Activated CD4-positive, alpha-beta T cell treated with anti-CD3 and anti-CD28 coated beads for 4 hours (primary cell): ENCODE data around the gene COG1.

Experiments
- DNase-seq, 2 donors: peaks; one replicate each; pipeline ENCODE4 v3.0.0-alpha.2; 2020

COG1 gene

GRCh38 chr17:73201215-73202069, 8.6 kb downstream of the COG1 start:
- no peak for DNase-seq

GRCh38 chr17:73203135-73203787, 10.4 kb downstream of the COG1 start:
- DNase-seq: no peak

GRCh38 chr17:73203788-73204479, 11.1 kb downstream of the COG1 start:
- DNase-seq: no peak

GRCh38 chr17:73205459-73205961, 12.7 kb downstream of the COG1 start:
- DNase-seq: no peak

GRCh38 chr17:73208139-73208827, 15.4 kb downstream of the COG1 start:
- DNase-seq: no peak

- DNase-seq: no peak
Measured at GRCh38 chr17:73209436-73209835, 16.6 kb downstream of the COG1 start.

- DNase-seq: no peak
Measured at GRCh38 chr17:73210002-73210678, 17.3 kb downstream of the COG1 start.

GRCh38 chr17:73211745-73212144, 18.9 kb downstream of the COG1 start:
- peak; percentile 59 to 64 for DNase-seq

GRCh38 chr17:73214008-73214407, 21.2 kb downstream of the COG1 start:
- DNase-seq: no peak

- no peak for DNase-seq
Measured at GRCh38 chr17:73214851-73215250, 22.0 kb downstream of the COG1 start.

- DNase-seq: no peak
Measured at GRCh38 chr17:73215447-73215846, 22.6 kb downstream of the COG1 start.

- DNase-seq: no peak
Measured at GRCh38 chr17:73223626-73224230, 30.9 kb downstream of the COG1 start.

- DNase-seq: no peak
Measured at GRCh38 chr17:73224237-73224636, 31.4 kb downstream of the COG1 start.

- DNase-seq: no peak
Measured at GRCh38 chr17:73224663-73225305, 31.9 kb downstream of the COG1 start.

- DNase-seq: no peak
Measured at GRCh38 chr17:73226556-73227172, 33.8 kb downstream of the COG1 start.

GRCh38 chr17:73227379-73227778, 34.5 kb downstream of the COG1 start:
- no peak for DNase-seq

GRCh38 chr17:73227944-73228343, 35.1 kb downstream of the COG1 start:
- no peak for DNase-seq

- DNase-seq: peak; percentile 18 to 34
Measured at GRCh38 chr17:73228748-73229236, 35.9 kb downstream of the COG1 start.

- DNase-seq: no peak
Measured at GRCh38 chr17:73230088-73230487, 37.2 kb downstream of the COG1 start.

- no peak for DNase-seq
Measured at GRCh38 chr17:73231395-73231794, 38.5 kb downstream of the COG1 start.
